ENCODE results near the gene ZNF222. TPM values are rescaled to one million over a fixed set of nuclear protein-coding genes. Genes with fewer than 3 reads are reported as not detected.

The ZNF222 gene
- total and polyA plus RNA-seq, 2 of the 8 experiments (the other 6 are each of a cell fraction or from before 2014, with no cell fraction given), result 1.7 to 3.4 TPM

DNA sequence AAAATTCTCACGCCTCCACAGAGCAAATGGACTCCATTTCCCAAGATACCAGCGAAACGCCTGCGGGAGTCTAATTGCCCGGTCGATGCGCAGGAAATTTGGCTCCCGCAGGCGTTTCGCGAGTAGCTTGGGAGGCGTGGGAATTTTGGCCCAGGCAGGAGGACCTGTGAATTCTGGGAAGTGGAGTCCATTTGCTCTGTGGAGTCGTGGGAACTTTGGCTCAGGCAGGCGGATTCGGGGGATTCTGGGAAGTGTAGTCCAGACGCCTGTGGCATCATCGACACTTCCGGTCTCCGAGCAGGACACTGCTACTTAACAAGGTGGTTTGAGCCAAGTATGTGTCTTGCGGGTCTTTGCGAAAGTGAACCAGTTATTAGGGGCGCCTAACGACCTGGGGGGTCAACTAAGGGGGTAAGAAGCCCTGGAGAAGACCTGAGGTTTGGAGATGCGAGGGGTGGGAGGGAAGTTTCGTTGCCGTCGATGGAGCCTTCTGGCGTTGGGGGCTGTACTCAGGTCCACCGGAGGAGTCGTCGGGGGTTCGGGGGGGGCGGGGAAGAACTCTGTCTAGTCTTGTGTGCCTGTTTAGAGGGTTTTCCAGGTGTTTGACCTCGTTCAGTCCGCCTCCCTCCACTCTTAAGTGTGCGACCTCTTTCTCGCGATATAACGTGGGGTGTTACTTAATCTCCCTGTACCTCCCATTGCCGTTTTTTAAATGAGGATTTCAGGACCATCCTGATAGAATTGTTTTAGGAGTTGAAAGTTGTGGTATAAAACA, 41.1 kb upstream of the ZNF222 start, which contains the start of gene ZNF155:
ZNF155 (plus strand) TSS at position 277 of the 775 bp plus-strand sequence. CDS start 4,356 bp downstream, outside the sequence.
- CTCF ChIA-PET (ENCODE audit: partially characterized antibody), result no interaction called here
- peak within 1 kb of the TSS in 3 of 4 experiments; percentile 36 to 81 (median 50); a peak in 5 of 7 replicates for H3K9ac ChIP-seq (replicated peaks in 1 of 4; ENCODE audit: extremely low read depth in 1 of 4, low read depth in 3 of 4, low read length in 3 of 4)
- 2% methylated on average over 35 of the region's 40 CpGs; no CpG with 5 or more reads in 1 of the 2 experiments for WGBS, 2 experiments (ENCODE audit: extremely low coverage in 1 of 2, insufficient coverage in 1 of 2, insufficient read length in 1 of 2, insufficient replicate concordance in 2 of 2, low coverage in 1 of 2, low lambda C conversion rate in 2 of 2, missing lambda C conversion rate in 1 of 2)
- TF ChIP-seq RXRA (IDR thresholded peaks at IDR 0.05; ENCODE audit: insufficient read depth, low read depth, low read length) (no peak), NANOG (IDR thresholded peaks at IDR 0.05; ENCODE audit: insufficient read depth, low read depth, low read length, poor library complexity, severe bottlenecking) (peak; percentile 27), RBBP5 (IDR thresholded peaks at IDR 0.05; ENCODE audit: borderline replicate concordance, low read depth, low read length) (no peak), JUN (IDR thresholded peaks at IDR 0.05; ENCODE audit: low read depth, low read length) (no peak), RFX5 (IDR thresholded peaks at IDR 0.05; ENCODE audit: borderline replicate concordance, low read depth, low read length) (no peak), SRF (IDR thresholded peaks at IDR 0.05; ENCODE audit: low read depth, low read length) (no peak), KDM4A (IDR thresholded peaks at IDR 0.05; ENCODE audit: low read depth, low read length, severe bottlenecking) (peak; percentile 74), PHF8 (conservative IDR thresholded peaks at IDR 0.05; ENCODE audit: low read depth, low read length) (peak; percentile 56), CREB1 (IDR thresholded peaks at IDR 0.05) (peak; percentile 50), CHD2 (IDR thresholded peaks at IDR 0.05; ENCODE audit: low read length) (peak; percentile 81)
- TF ChIP-seq, protein P1, sequence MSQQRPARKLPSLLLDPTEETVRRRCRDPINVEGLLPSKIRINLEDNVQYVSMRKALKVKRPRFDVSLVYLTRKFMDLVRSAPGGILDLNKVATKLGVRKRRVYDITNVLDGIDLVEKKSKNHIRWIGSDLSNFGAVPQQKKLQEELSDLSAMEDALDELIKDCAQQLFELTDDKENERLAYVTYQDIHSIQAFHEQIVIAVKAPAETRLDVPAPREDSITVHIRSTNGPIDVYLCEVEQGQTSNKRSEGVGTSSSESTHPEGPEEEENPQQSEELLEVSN (IDR thresholded peaks at IDR 0.05), result no peak

More for the DNA sequence above, 41.1 kb upstream of the ZNF222 start, which contains the start of gene ZNF155:
- H2BK12ac ChIP-seq (ENCODE audit: low read depth, low read length), result no peak within 1 kb of the TSS
- FAIRE-seq (peak; percentile 97), DNase-seq (ENCODE audit: low read depth in 1 of 2, low spot score in 2 of 2) (peak; percentile 78 to 94)
- peak within 1 kb of the TSS; percentile 6 for H3K56ac ChIP-seq (replicated peaks; ENCODE audit: insufficient read length, low read depth, low read length)
- peak within 1 kb of the TSS; percentile 60 to 87 (median 80) for H3K4me3 ChIP-seq (ENCODE audit: extremely low read depth in 1 of 4, insufficient read depth in 2 of 4, low read depth in 3 of 4, low read length in 4 of 4)
- POLR2A ChIA-PET (ENCODE audit: partially characterized antibody), result interaction anchor here (0.7 to 2.3 kb wide), 6 partner anchors 10 to 128 kb away, joined by 3 to 8 read pairs (median 4); partner anchors contain the start of gene ZNF45
- H2BK20ac ChIP-seq (ENCODE audit: low read length), result no peak within 1 kb of the TSS
- no peak within 1 kb of the TSS for H2BK5ac ChIP-seq (ENCODE audit: low read depth, low read length)
- no peaks in the 10 kb centered on the region; a peak in 1 of 8 replicates for H3K36me3 ChIP-seq (ENCODE audit: control insufficient read depth in 2 of 4, insufficient read depth in 4 of 4, low read length in 3 of 4)
- no peak within 1 kb of the TSS for H4K8ac ChIP-seq (ENCODE audit: extremely low read depth, insufficient read depth, low read length)
- H3K4ac ChIP-seq (replicated peaks; ENCODE audit: insufficient read length, low read depth, low read length), result no peak within 1 kb of the TSS
- H3K4me1 ChIP-seq (replicated peaks in 1 of 4; ENCODE audit: control insufficient read depth in 3 of 4, insufficient read depth in 4 of 4, low read length in 3 of 4), result no peaks in the 10 kb centered on the region
- H3K27me3 ChIP-seq (replicated peaks in 1 of 4; ENCODE audit: control insufficient read depth in 3 of 4, extremely low read depth in 1 of 4, insufficient read depth in 3 of 4, low read length in 3 of 4), result no peaks in the 10 kb centered on the region
- H3K9me3 ChIP-seq (ENCODE audit: insufficient read depth in 2 of 2, low read depth in 1 of 2, low read length in 1 of 2), result peaks cover 9 to 14% of the 10 kb centered on the region in 2 experiments; a peak in 3 of 4 replicates
- H3K23ac ChIP-seq (ENCODE audit: insufficient read length), result no peak within 1 kb of the TSS
- H3K14ac ChIP-seq (ENCODE audit: insufficient read length), result no peak within 1 kb of the TSS
- H4K20me1 ChIP-seq (replicated peaks in 1 of 2; ENCODE audit: control insufficient read depth in 1 of 2, insufficient read depth in 2 of 2, low read length in 2 of 2), result no peaks in the 10 kb centered on the region
- no peak within 1 kb of the TSS; the same call in 1 of the 2 replicates for H2BK15ac ChIP-seq (ENCODE audit: low read length)
- H3K79me1 ChIP-seq (ENCODE audit: low read depth, low read length), result no peaks in the 10 kb centered on the region
- peak within 1 kb of the TSS; percentile 99 for H2AFZ ChIP-seq (ENCODE audit: low read length)
- no peak within 1 kb of the TSS for H4K5ac ChIP-seq (ENCODE audit: insufficient read length, low read depth, low read length)
- no peak within 1 kb of the TSS for H3K27ac ChIP-seq (ENCODE audit: low read depth, low read length)
- H2BK120ac ChIP-seq (replicated peaks; ENCODE audit: low read depth, low read length), result no peak within 1 kb of the TSS
- H3K23me2 ChIP-seq (ENCODE audit: low read depth, low read length), result no peaks in the 10 kb centered on the region; the same call in 1 of the 2 replicates
- H3K18ac ChIP-seq (ENCODE audit: extremely low read depth, low read length), result no peak within 1 kb of the TSS
- H2AK5ac ChIP-seq (ENCODE audit: low read depth, low read length), result no peak within 1 kb of the TSS
- H4K91ac ChIP-seq (replicated peaks; ENCODE audit: insufficient read length, low read length), result no peak within 1 kb of the TSS
- peaks cover 0 to 4% of the 10 kb centered on the region in 2 experiments; a peak in 1 of 4 replicates for H3K79me2 ChIP-seq (ENCODE audit: control insufficient read depth in 1 of 2, insufficient read depth in 2 of 2, low read length in 2 of 2)
- peak within 1 kb of the TSS; percentile 68 to 88 for H3K4me2 ChIP-seq (ENCODE audit: insufficient read depth in 1 of 2, low read depth in 2 of 2, low read length in 2 of 2)

Data from H1 (cell line).